PFSK-1 (cell line): ENCODE measurements around the gene OSGEP.

ENCODE experiments used
- FOXP2 ChIP-seq: optimal IDR thresholded peaks from 2 replicates; pipeline ENCODE3; 2011; ENCODE audit warnings: borderline replicate concordance, control low read depth, inconsistent platforms; ENCODE audit not compliant: insufficient read depth; ENCODE audit errors: extremely low read length, extremely low read depth
- POLR2AphosphoS5 ChIP-seq: IDR thresholded peaks from 2 replicates; pipeline ENCODE4 v1.6.1; 2012; ENCODE audit warnings: low read depth, mild to moderate bottlenecking, control low read depth, low read length, moderate library complexity
- SIN3A ChIP-seq: IDR thresholded peaks from 2 replicates; pipeline ENCODE4 v1.6.1; 2012; ENCODE audit warnings: mild to moderate bottlenecking, low read length, moderate library complexity, borderline replicate concordance; ENCODE audit not compliant: insufficient read depth
- TAF1 ChIP-seq: IDR thresholded peaks from 2 replicates; pipeline ENCODE4 v1.6.1; 2012; ENCODE audit warnings: low read length, control low read depth, borderline replicate concordance; ENCODE audit not compliant: insufficient read depth
- TF ChIP-seq, protein P1 (sequence below), 2 experiments: IDR thresholded peaks; 2 replicates each; pipeline versions ENCODE4 v1.6.1 to v1.8.0; 2011 to 2012; ENCODE audit warnings: low read depth in 2 of 2, low read length in 2 of 2, control low read depth in 1 of 2, inconsistent platforms in 1 of 2, mild to moderate bottlenecking in 1 of 2, moderate library complexity in 1 of 2; ENCODE audit not compliant: insufficient read depth in 1 of 2

Gene OSGEP

DNA sequence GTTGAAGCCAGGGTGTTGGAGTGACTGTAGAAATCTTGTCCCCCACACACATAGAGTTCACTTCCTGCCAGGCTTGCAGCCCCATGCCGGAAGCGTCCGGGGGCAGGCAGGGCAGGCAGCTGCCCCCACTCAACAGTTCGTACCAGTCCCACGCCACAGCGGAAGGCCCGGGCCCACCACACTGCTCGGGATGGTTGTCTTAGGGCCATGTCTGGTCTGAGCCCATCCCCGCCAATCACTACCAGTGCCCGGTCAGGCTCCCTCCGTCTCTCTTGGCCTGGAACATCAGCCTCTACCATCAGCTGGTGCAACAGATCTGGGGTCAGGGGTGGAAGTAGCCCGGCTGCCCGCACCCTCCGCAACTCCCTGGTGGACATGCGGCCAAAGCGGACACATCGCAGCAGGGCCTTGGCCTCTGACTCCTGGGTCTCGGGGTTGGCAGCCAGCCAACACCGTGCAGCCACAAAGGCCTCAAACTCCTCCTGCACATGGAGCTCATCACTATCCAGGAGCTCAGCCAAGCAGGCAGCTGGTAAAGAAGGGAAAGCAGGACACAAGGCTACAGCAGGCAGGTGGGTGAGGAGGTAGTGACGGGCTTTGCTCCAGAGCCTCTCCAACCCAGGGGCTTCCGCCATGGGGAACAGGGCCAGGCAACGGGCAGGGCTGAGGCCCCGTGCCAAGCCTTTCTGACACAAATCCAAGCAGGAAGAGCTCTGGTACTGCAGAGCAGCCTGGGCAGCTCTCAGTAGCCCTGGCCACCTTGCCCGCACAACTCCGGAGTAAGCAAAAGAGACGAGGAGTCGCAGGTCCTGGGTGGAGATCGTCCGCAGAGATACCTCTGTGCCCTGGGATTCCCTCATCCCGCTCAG, 24.6 kb downstream of the OSGEP start:
- TF ChIP-seq TAF1: no peak
- TF ChIP-seq POLR2AphosphoS5: no peak
- TF ChIP-seq SIN3A: no peak
- no peak for TF ChIP-seq FOXP2
- TF ChIP-seq, protein P1, sequence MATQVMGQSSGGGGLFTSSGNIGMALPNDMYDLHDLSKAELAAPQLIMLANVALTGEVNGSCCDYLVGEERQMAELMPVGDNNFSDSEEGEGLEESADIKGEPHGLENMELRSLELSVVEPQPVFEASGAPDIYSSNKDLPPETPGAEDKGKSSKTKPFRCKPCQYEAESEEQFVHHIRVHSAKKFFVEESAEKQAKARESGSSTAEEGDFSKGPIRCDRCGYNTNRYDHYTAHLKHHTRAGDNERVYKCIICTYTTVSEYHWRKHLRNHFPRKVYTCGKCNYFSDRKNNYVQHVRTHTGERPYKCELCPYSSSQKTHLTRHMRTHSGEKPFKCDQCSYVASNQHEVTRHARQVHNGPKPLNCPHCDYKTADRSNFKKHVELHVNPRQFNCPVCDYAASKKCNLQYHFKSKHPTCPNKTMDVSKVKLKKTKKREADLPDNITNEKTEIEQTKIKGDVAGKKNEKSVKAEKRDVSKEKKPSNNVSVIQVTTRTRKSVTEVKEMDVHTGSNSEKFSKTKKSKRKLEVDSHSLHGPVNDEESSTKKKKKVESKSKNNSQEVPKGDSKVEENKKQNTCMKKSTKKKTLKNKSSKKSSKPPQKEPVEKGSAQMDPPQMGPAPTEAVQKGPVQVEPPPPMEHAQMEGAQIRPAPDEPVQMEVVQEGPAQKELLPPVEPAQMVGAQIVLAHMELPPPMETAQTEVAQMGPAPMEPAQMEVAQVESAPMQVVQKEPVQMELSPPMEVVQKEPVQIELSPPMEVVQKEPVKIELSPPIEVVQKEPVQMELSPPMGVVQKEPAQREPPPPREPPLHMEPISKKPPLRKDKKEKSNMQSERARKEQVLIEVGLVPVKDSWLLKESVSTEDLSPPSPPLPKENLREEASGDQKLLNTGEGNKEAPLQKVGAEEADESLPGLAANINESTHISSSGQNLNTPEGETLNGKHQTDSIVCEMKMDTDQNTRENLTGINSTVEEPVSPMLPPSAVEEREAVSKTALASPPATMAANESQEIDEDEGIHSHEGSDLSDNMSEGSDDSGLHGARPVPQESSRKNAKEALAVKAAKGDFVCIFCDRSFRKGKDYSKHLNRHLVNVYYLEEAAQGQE (IDR thresholded peaks at IDR 0.05; ENCODE audit: insufficient read depth in 1 of 2, low read depth in 2 of 2, low read length in 2 of 2): no peak

DNA sequence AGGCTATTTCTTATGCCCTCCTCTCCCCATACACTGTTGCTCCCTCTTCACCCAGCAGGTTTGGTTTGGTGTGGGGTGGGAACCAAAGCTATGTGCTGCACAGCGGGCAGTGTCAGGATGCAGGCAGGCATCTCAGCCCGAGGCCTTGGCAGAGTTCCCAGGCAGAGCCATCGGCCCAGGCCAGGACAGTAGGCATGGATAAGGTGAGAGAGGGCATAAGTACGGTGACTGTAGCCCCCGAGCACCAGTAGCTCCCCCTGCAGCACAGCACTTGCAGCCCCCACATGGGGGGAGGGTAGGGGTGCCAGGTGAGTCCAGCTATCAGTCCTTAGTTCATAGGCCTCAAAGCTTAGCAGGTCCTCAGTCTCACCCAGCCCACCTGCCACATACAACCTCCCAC, 25.8 kb downstream of the OSGEP start:
- TF ChIP-seq SIN3A: no peak
- no peak for TF ChIP-seq FOXP2
- TF ChIP-seq TAF1: no peak
- no peak for TF ChIP-seq POLR2AphosphoS5
- TF ChIP-seq, protein P1 (IDR thresholded peaks at IDR 0.05; ENCODE audit: insufficient read depth in 1 of 2, low read depth in 2 of 2, low read length in 2 of 2): no peak

DNA sequence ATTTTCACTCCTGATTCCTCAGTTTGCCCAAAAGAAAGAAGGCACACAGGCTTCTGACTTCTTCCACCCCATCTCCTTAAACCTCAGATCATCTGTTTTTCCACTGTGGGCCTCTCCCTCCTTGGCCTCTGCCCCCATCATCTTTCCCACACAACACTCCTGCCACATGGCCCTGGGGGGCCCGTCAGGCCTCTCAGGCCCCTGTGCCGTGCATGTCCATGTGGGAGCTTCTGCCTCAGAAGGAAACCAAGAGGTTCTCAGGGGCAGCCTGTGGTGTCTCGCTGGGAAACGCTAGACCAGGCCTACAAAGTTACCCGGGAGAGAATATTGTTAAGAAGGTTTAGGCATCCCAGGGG, 26.6 kb downstream of the OSGEP start:
- no peak for TF ChIP-seq TAF1
- TF ChIP-seq FOXP2: no peak
- TF ChIP-seq, protein P1 (IDR thresholded peaks at IDR 0.05; ENCODE audit: insufficient read depth in 1 of 2, low read depth in 2 of 2, low read length in 2 of 2): no peak
- TF ChIP-seq POLR2AphosphoS5: no peak
- no peak for TF ChIP-seq SIN3A

DNA sequence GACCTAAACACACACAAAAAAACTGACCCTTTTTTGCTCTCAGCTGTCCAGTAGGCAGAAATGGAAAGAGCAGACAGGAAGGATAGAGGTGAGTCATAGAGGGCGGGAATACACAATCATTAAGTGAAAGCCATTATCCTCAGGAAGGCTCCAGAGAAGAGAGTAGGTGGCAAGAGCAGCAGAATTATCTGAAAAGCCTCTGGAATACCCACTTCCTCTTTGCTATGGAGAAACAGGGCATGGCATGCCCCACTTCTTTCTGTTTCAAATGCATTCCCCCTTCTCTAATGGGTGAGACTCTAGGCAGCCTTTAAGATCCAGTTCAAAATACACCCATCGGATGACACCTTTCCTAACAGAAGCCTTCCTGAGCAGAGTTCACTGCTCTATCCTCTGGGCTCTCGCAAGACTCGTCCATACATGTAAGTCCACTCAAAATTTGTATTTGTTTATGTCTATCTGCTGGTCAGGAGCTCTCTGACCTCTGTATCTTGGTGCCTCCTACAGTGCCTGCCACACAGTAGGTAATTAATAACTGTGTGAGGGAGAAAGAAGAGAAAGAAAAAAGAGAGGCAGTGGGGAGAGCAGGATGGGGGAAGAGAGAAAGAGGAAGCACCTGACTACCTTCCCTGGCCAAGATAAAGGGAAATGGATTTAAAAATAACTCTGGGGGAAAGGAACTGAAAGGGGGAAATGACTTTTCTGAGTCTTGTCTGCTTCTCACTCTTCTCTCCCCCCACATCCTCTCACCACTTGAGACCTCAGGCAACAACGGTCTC, 27.2 kb downstream of the OSGEP start:
- TF ChIP-seq, protein P1 (IDR thresholded peaks at IDR 0.05; ENCODE audit: insufficient read depth in 1 of 2, low read depth in 2 of 2, low read length in 2 of 2): no peak
- TF ChIP-seq FOXP2: no peak
- TF ChIP-seq SIN3A: no peak
- TF ChIP-seq POLR2AphosphoS5: no peak
- no peak for TF ChIP-seq TAF1
